ENCODE data around the gene MIPOL1. TPM values are rescaled to one million over a fixed set of nuclear protein-coding genes. Genes with fewer than 3 reads are reported as not detected.

The MIPOL1 gene
- total and polyA plus RNA-seq, 2 of the 13 experiments (the other 11 are each of a cell fraction or from before 2014, with no cell fraction given): 8.6 to 34.2 TPM

DNA sequence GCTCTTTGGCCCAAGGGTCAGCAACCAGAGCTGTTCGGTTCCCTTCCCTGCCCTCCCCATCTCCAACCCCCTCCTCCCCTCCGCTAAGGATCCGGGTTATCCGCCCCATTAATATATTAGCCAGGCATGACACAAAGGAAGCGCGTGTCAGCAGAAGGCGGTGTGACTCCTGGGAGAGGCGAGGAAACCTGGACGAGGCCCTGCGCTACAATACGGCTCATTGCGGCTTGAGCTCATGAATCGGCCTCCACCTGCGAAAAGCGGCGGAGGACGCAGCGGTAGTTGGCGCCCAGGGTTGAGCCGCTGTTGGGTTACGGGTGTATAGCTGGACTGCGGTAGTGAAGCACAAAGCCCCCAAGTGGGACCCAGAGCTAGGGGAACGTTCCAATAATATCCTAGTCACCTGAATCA is 387.4 kb downstream of the MIPOL1 start (continued):
- TF ChIP-seq SNAPC4 (CRISPR knock-in tag; IDR thresholded peaks at IDR 0.05): no peak
- TF ChIP-seq MXD4 (CRISPR knock-in tag; IDR thresholded peaks at IDR 0.05): no peak
- no peak for TF ChIP-seq NFYC (CRISPR knock-in tag; IDR thresholded peaks at IDR 0.05)
- no peak for TF ChIP-seq CHD2 (IDR thresholded peaks at IDR 0.05; ENCODE audit: low read depth, low read length)
- TF ChIP-seq PCBP1 (IDR thresholded peaks at IDR 0.05; ENCODE audit: borderline replicate concordance, low read depth, low read length): no peak
- no peak for TF ChIP-seq MTF1 (CRISPR knock-in tag; IDR thresholded peaks at IDR 0.05)
- no peak for TF ChIP-seq EHMT2 (IDR thresholded peaks at IDR 0.05; ENCODE audit: borderline replicate concordance, low read depth, low read length)
- TF ChIP-seq HNF1A (IDR thresholded peaks at IDR 0.05; ENCODE audit: low read depth): no peak
- TF ChIP-seq HNF1A (CRISPR knock-in tag; IDR thresholded peaks at IDR 0.05; ENCODE audit: borderline replicate concordance): no peak
- no peak for TF ChIP-seq ZNF879 (CRISPR knock-in tag; IDR thresholded peaks at IDR 0.05)
- no peak for TF ChIP-seq MYC (CRISPR knock-in tag; IDR thresholded peaks at IDR 0.05; ENCODE audit: borderline replicate concordance)
- no peak for TF ChIP-seq TFDP2 (CRISPR knock-in tag; IDR thresholded peaks at IDR 0.05)
- TF ChIP-seq NFKB2 (CRISPR knock-in tag; IDR thresholded peaks at IDR 0.05; ENCODE audit: borderline replicate concordance): peak; percentile 22; the same call in 1 of the 2 replicates
- no peak for TF ChIP-seq PHB2 (IDR thresholded peaks at IDR 0.05; ENCODE audit: partially characterized antibody)
- TF ChIP-seq SSRP1 (CRISPR knock-in tag; IDR thresholded peaks at IDR 0.05): no peak
- no peak for TF ChIP-seq NCOA2 (CRISPR knock-in tag; IDR thresholded peaks at IDR 0.05)
- TF ChIP-seq ZNF883 (CRISPR knock-in tag; IDR thresholded peaks at IDR 0.05; ENCODE audit: not compliant biosample characterization): peak; percentile 32
- TF ChIP-seq RFXANK (CRISPR knock-in tag; IDR thresholded peaks at IDR 0.05): no peak
- no peak for TF ChIP-seq TRIM22 (IDR thresholded peaks at IDR 0.05)
- TF ChIP-seq PHF8 (CRISPR knock-in tag; IDR thresholded peaks at IDR 0.05): no peak
- no peak for TF ChIP-seq MTF2 (CRISPR knock-in tag; IDR thresholded peaks at IDR 0.05; ENCODE audit: borderline replicate concordance)
- no peak for TF ChIP-seq NR2F2 (IDR thresholded peaks at IDR 0.05; ENCODE audit: borderline replicate concordance, low read depth)
